ENCODE results near the gene RMDN2. TPM values are rescaled to one million over a fixed set of nuclear protein-coding genes. Genes with fewer than 3 reads are reported as not detected.

The RMDN2 gene
- total and polyA plus RNA-seq, 5 experiments from 2014 or later, result 5.6 to 7.1 (median 6.4) TPM

DNA sequence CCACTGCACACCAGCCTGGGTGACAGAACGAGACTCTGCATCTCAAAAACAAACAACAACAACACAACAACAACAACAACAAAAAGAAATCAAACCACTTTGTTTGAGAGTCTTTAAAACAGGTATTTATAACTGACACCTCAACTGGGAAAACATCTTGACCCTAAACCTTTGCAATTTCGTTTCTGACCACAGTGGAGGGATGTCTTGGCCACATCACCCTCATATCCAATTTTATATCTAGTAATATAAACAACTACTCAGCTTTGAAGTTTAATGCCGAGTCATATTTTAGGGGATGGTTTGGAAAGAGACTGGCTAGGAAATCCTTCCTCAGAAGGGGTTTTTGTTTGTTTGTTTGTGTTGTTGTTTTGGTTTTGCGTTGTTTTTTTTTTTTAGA is 37.8 kb upstream of the RMDN2 start:
- Mint-ChIP-seq H3K36me3 (no peaks in the 10 kb centered on the region), H3K4me3 (no peak overlapping the region), H3K27me3 (peaks cover 0 to 10% (median 7%) of the 10 kb centered on the region in 5 donors), H3K9me3 (no peaks in the 10 kb centered on the region), H3K4me1 (peaks cover 19 to 28% (median 27%) of the 10 kb centered on the region in 4 donors), H3K27ac (no peak overlapping the region)
- no peak for DNase-seq
- no peak for ATAC-seq
- POLR2A ChIA-PET, result interaction anchor here (1.3 to 1.4 kb wide), 2 partner anchors 37 to 38 kb away, joined by 3 read pairs; partner anchors contain the start of gene RMDN2

DNA sequence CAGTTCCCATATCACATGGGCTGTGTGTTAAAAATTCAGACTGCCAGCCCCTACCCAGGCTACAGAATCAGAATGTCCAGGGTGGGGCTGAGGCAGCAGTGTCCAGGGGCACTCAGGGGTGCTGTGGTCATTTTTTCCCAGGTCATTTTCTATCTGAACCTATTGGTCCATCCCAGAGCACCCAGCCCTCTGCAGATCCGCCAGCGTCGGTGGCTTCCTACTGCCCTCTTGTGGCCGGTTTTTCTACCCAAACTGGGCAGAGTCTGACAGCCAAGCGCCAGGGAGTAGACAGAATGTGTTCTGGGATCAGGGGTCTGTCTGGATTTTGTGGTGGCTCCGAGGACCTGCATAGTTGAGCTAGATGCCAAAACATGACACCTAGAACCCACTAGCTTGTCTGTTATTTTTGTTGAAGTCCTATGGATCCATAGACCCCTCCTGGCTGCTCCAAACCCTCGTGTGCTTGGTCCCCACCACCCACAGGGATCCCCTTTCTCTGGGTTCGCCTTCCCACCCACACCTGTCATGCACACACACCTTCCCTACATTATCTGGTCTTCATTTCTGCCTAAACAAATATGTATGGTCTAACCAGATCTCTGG is 34.1 kb upstream of the RMDN2 start:
- H3K9me3 Mint-ChIP-seq, result no peaks in the 10 kb centered on the region
- peak overlapping the region in 2 of 10 donors; percentile 11 to 57 for H3K27ac Mint-ChIP-seq
- peaks cover 29 to 54% (median 43%) of the 10 kb centered on the region in 4 donors for H3K4me1 Mint-ChIP-seq
- POLR2A ChIA-PET, result no interaction called here
- ATAC-seq (peak; percentile 51 to 80), DNase-seq (peak; percentile 27 to 78 (median 54))
- no peaks in the 10 kb centered on the region for H3K36me3 Mint-ChIP-seq
- peaks cover 0 to 4% (median 3%) of the 10 kb centered on the region in 5 donors for H3K27me3 Mint-ChIP-seq
- H3K4me3 Mint-ChIP-seq, result peak overlapping the region in 6 of 10 donors; percentile 9 to 67 (median 48)

DNA sequence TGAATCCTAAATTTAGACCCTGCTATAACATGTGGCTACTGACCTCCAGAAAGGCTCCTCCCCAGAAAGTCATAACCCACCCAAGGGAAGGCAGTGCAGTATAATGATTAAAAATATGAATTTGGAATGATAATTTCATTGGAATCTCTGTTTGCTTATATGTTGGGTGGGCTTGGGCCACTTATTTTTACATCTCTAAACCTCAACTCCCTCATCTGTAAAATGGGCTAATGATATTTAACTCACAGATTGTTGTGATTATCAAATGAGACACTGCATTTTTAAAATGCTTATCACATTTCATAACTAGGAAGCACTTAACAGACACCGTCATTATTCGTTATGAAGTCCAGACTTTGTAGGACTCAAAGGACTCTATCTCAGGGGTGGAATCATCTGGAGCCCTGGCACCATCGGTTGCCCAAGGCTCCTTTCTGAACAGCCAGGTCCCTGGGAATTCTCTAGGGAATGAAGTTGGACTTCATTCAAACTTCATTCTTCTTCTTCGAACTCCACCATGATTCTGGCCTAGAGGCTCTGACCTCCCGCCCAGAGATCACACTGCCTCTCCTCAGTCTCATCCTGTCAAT is 33.1 kb upstream of the RMDN2 start:
- no peak for DNase-seq
- Mint-ChIP-seq H3K4me3 (peak overlapping the region; percentile 42 to 73 (median 67)), H3K36me3 (no peaks in the 10 kb centered on the region), H3K4me1 (peaks cover 25 to 49% (median 35%) of the 10 kb centered on the region in 4 donors), H3K9me3 (no peaks in the 10 kb centered on the region), H3K27ac (peak overlapping the region; percentile 9 to 86 (median 57)), H3K27me3 (peaks cover 0 to 4% (median 3%) of the 10 kb centered on the region in 5 donors)
- no peak for ATAC-seq
- POLR2A ChIA-PET, result no interaction called here

DNA sequence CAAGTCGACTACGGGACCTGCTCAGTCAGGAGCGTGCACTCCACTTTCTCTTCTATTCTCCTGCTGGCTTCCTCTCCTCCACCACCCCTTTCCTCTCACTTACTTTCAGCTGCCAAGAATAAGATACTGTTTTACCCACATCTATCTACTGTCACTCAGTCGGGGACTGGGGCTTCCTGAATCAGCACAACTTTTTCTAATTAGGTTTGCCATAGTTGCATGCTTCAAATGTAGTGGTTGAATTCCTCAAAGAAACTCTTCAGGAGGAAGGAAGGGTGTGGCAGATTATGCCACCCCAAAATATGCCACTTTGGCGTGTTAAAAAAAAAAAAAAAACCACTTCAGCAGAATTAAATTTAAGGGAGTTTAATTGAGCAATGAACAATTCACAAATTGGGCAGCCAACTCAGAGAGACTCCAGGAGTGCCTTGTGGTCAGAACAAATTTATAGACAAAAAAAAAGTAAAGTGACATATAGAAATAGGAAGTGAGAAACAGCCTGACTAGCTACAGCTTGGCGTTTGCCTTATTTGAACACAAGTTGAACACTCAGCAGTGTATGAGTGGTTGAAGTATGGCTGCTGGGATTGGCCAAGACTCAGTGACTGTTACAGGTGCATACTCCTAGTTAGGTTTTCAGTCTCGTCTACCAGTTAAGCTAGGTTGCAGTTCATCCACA is 32.5 kb upstream of the RMDN2 start:
- peaks cover 25 to 49% (median 34%) of the 10 kb centered on the region in 4 donors for H3K4me1 Mint-ChIP-seq
- peak overlapping the region; percentile 9 to 86 (median 57) for H3K27ac Mint-ChIP-seq
- H3K36me3 Mint-ChIP-seq, result no peaks in the 10 kb centered on the region
- POLR2A ChIA-PET, result interaction anchor here (0.8 kb wide), 1 partner anchor 56 kb away, joined by 3 read pairs; no protein-coding TSS in a partner anchor
- peak; percentile 70 to 78 for ATAC-seq
- DNase-seq, result peak in 3 of 10 donors; percentile 27 to 56 (median 45)
- H3K27me3 Mint-ChIP-seq, result peaks cover 0 to 4% (median 3%) of the 10 kb centered on the region in 5 donors
- no peaks in the 10 kb centered on the region for H3K9me3 Mint-ChIP-seq
- peak overlapping the region; percentile 42 to 73 (median 67) for H3K4me3 Mint-ChIP-seq

DNA sequence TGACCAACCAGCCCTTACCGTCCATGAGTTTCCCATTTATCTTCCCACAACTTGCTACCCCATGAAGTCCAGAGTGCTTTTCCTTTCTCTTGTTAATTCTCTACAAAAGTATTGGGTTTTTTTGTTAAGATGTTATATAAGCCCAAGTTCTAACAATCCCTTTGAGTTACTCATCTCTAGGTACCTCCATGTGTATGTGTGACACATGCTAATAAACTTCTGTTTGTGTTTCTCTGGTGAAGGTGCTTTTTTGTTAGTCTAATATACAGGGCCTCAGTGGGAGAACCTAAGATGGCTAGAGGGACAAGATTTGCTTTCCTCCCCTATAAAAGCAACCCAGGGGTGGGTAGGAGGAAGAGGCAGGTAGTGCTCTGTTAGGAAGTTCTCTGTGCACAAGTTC is 31.8 kb upstream of the RMDN2 start:
- no peak for DNase-seq
- Mint-ChIP-seq H3K27ac (peak overlapping the region in 6 of 10 donors; percentile 2 to 60 (median 20)), H3K27me3 (peaks cover 0 to 3% (median 0%) of the 10 kb centered on the region in 5 donors), H3K9me3 (no peaks in the 10 kb centered on the region), H3K4me3 (peak overlapping the region in 6 of 10 donors; percentile 1 to 31 (median 6)), H3K4me1 (peaks cover 25 to 49% (median 34%) of the 10 kb centered on the region in 4 donors), H3K36me3 (no peaks in the 10 kb centered on the region)
- POLR2A ChIA-PET, result interaction anchor here (0.8 kb wide), 1 partner anchor 57 kb away, joined by 3 read pairs; no protein-coding TSS in a partner anchor
- no peak for ATAC-seq

DNA sequence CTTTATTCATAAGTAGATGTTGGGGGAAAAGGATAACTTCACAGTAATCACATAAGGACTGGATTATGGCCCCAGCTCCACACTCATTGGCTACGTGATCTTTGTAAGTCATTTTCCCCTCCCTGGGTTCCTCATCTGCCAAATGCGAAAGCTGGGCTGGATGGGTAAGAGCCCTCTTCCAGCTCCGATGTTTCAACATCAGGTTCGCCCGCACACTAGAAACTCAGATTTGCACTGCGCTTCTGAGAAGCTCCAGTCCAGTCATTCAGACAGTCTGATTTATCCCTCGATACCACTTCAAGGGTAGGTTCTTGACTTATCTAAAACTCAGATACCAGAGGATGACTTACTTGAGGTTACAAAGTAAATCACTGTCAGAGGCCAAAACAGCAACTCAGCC is 31.0 kb upstream of the RMDN2 start:
- Mint-ChIP-seq H3K36me3 (no peaks in the 10 kb centered on the region), H3K27me3 (peaks cover 0 to 3% (median 0%) of the 10 kb centered on the region in 5 donors), H3K9me3 (no peaks in the 10 kb centered on the region), H3K4me3 (no peak overlapping the region), H3K4me1 (peaks cover 25 to 49% (median 34%) of the 10 kb centered on the region in 4 donors), H3K27ac (peak overlapping the region in 1 of 10 donors; percentile 14)
- DNase-seq (no peak), ATAC-seq (no peak)
- POLR2A ChIA-PET, result no interaction called here

DNA sequence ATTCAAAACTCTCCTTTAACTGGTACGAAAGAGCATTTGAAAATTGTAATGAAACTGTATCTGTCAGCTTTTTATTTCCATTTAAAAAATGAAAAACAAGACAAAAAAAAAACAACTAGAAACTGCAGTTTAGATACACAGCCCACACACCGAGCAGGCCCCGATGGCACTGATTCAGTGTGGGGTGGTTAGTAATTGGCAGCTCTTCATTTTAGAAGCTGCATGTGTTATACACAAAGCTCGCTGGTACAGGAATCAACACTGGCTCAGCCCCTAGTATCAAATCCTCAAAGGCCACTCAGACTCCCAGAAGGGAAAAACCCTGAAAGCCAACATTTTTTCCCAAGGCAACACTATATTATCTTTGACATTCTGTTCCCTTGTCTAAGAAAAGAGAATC is 30.5 kb upstream of the RMDN2 start:
- Mint-ChIP-seq H3K36me3 (no peaks in the 10 kb centered on the region), H3K9me3 (no peaks in the 10 kb centered on the region), H3K4me1 (peaks cover 25 to 49% (median 34%) of the 10 kb centered on the region in 4 donors), H3K4me3 (no peak overlapping the region), H3K27me3 (peaks cover 0 to 3% (median 0%) of the 10 kb centered on the region in 5 donors), H3K27ac (no peak overlapping the region)
- DNase-seq, result no peak
- POLR2A ChIA-PET, result no interaction called here
- ATAC-seq, result no peak

DNA sequence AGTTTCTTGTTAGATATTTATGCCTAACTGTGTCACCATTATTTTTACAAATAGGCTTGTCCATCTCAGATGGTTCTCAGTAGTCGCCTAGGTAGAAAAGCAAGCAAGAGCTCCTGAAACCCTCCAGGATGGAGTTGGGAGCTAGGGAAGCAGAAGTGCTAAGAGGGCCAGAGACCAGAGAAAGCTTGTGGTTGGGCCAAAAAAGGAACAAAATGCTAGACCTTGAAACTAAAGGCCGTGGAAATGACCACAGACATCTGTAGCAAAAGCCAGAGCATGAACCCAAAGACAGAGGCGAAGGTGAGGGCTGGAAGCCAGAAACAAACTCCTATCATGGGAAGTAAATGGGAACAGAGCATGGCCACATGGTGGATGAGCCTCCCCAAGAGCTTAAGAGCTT is 29.9 kb upstream of the RMDN2 start:
- no peak overlapping the region for H3K4me3 Mint-ChIP-seq
- POLR2A ChIA-PET, result interaction anchor here (0.7 kb wide), 1 partner anchor 611 kb away, joined by 3 read pairs; no protein-coding TSS in a partner anchor

DNA sequence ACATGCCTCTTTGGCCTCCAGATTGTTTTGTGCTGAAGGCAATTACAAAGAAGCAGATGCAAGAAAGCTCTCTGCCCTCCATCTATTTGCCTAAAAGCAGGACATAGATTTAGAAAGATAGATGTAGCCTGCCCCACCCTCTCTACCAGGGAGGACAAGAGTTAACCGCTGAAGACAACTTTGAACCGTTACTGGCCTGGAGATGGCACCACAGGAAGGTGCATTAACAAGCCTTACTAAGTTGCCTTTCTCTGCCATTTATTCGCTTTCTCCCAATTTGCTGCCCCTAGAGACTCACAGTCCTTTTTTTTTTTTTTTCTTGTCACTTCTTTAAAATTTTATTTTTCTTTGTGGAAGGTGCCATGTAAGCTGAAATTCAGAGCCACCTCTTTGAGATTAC is 28.8 kb upstream of the RMDN2 start:
- ATAC-seq (no peak), DNase-seq (no peak)
- POLR2A ChIA-PET, result no interaction called here
- H3K4me3 Mint-ChIP-seq, result no peak overlapping the region
- H3K4me1 Mint-ChIP-seq, result peaks cover 23 to 38% (median 27%) of the 10 kb centered on the region in 4 donors
- H3K9me3 Mint-ChIP-seq, result peaks cover 0 to 13% (median 2%) of the 10 kb centered on the region in 9 donors
- peaks cover 0 to 3% (median 2%) of the 10 kb centered on the region in 3 donors for H3K36me3 Mint-ChIP-seq
- H3K27me3 Mint-ChIP-seq, result no peaks in the 10 kb centered on the region
- peak overlapping the region in 1 of 10 donors; percentile 14 for H3K27ac Mint-ChIP-seq

More for the DNA sequence above, 29.9 kb upstream of the RMDN2 start:
- DNase-seq (no peak), ATAC-seq (no peak)
- no peaks in the 10 kb centered on the region for H3K36me3 Mint-ChIP-seq
- peaks cover 25 to 49% (median 34%) of the 10 kb centered on the region in 4 donors for H3K4me1 Mint-ChIP-seq
- peaks cover 0 to 5% (median 0%) of the 10 kb centered on the region in 9 donors for H3K9me3 Mint-ChIP-seq
- H3K27ac Mint-ChIP-seq, result peak overlapping the region in 1 of 10 donors; percentile 38
- H3K27me3 Mint-ChIP-seq, result peaks cover 0 to 3% (median 0%) of the 10 kb centered on the region in 5 donors

DNA sequence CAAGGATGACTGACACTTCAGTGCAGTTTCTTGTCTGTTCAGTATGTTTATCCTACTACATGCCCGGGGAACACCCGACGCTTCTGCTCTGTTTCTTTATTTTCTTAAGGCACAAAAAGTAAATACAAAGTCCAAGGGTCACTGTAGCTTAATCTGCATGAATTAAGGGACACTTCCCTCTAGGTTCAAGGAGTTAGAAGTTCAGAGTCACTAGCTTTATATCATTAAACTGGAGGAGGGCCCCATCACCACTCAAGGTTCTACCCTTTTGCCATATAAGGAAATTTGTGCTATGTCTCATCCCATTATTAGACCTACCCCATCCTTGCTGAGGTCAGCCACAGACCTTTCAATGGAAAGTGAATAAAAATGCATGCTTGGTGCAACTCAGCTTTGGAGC is 27.6 kb upstream of the RMDN2 start:
- Mint-ChIP-seq H3K9me3 (peaks cover 0 to 16% (median 2%) of the 10 kb centered on the region in 9 donors), H3K36me3 (peaks cover 0 to 5% (median 3%) of the 10 kb centered on the region in 3 donors), H3K4me3 (no peak overlapping the region), H3K27ac (no peak overlapping the region), H3K27me3 (no peaks in the 10 kb centered on the region), H3K4me1 (peaks cover 11 to 26% (median 15%) of the 10 kb centered on the region in 4 donors)
- DNase-seq (no peak), ATAC-seq (no peak)
- POLR2A ChIA-PET, result interaction anchor here (0.5 kb wide), 1 partner anchor 461 kb away, joined by 4 read pairs; no protein-coding TSS in a partner anchor

DNA sequence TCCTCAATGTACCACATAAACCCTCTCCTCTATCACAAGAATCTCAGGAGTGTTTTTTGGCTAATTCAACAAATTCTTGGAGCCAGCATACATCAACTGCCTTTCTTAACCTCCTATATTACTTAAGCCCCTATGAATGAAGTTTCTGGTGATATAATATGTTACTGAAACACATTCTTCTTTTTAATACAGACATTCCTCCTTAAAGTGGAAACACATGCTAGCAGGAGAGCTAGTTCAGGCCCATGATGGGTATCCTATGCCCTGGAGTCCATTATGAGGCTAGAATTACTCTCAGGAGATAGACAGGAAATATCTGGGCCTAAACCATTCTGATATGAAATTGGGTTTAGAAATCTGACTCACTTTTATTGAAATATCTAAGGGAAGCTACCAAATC is 26.6 kb upstream of the RMDN2 start:
- ATAC-seq (no peak), DNase-seq (no peak)
- H3K27ac Mint-ChIP-seq, result no peak overlapping the region
- H3K36me3 Mint-ChIP-seq, result peaks cover 0 to 5% (median 3%) of the 10 kb centered on the region in 3 donors
- POLR2A ChIA-PET, result no interaction called here
- H3K4me3 Mint-ChIP-seq, result no peak overlapping the region
- H3K27me3 Mint-ChIP-seq, result peaks cover 0 to 2% (median 0%) of the 10 kb centered on the region in 5 donors
- H3K4me1 Mint-ChIP-seq, result peaks cover 3 to 17% (median 6%) of the 10 kb centered on the region in 4 donors
- H3K9me3 Mint-ChIP-seq, result peaks cover 0 to 16% (median 2%) of the 10 kb centered on the region in 9 donors

DNA sequence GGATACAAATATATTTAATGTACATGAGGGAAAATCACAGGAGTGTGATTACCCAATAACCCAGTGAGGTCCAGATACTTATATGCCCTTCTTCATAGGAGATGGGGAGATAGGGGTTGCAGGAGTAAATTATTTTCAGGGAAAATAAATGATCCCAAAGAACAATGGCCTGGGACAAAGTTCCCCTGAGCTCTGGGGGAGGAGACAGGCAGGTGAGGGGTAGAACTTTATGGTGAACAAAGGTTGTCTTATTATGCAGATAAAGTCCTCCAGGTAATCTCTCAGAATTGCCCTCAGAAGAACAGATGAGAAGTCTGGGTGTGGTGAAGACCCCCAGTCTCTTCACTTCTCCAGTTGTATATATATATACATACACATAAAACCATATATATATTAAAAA is 22.1 kb upstream of the RMDN2 start:
- DNase-seq, result no peak
- peaks cover 0 to 16% (median 2%) of the 10 kb centered on the region in 9 donors for H3K9me3 Mint-ChIP-seq
- POLR2A ChIA-PET, result no interaction called here
- H3K27ac Mint-ChIP-seq, result no peak overlapping the region
- H3K4me3 Mint-ChIP-seq, result no peak overlapping the region
- peaks cover 0 to 10% (median 3%) of the 10 kb centered on the region in 5 donors for H3K27me3 Mint-ChIP-seq
- no peaks in the 10 kb centered on the region for H3K4me1 Mint-ChIP-seq
- no peak for ATAC-seq
- H3K36me3 Mint-ChIP-seq, result peaks cover 0 to 5% (median 3%) of the 10 kb centered on the region in 3 donors
